WTC11 (cell line): ENCODE data around the gene ONECUT2. TPM values are rescaled to one million over a fixed set of nuclear protein-coding genes. Genes with fewer than 3 reads are reported as not detected.

Experiments
- ATAC-seq: fragments of 200-7000 bp; cut with Tn5 transposase; 2 replicates; pipeline ENCODE4 v1.10.0; 2021; ENCODE audit warnings: mild to moderate bottlenecking, moderate library complexity
- CTCF ChIA-PET: fragments of 300-600 bp; sonication (Branson Sonifier 250); formaldehyde crosslinking; loops from one replicate; lab custom pipeline; 2021; ENCODE audit warnings: antibody characterized with exemption; lab: Charles Lee
- POLR2A ChIA-PET: fragments of 350-600 bp; sonication (Branson Sonifier 250); formaldehyde crosslinking; loops from one replicate; lab custom pipeline; 2021; ENCODE audit warnings: antibody characterized with exemption; lab: Charles Lee
- DNase-seq: peaks from one replicate; pipeline ENCODE4 v3.0.0; 2021; ENCODE audit warnings: low spot score
- H3K27ac Mint-ChIP-seq: 2 replicates; pipeline ENCODE4 v1.8.0; 2021; ENCODE audit warnings: mixed read lengths
- H3K27me3 Mint-ChIP-seq: 2 replicates; pipeline ENCODE4 v1.8.0; 2021; ENCODE audit warnings: low read depth, mild to moderate bottlenecking, moderate library complexity, mixed read lengths
- H3K36me3 Mint-ChIP-seq: 2 replicates; pipeline ENCODE4 v1.8.0; 2021; ENCODE audit warnings: mixed read lengths
- H3K4me1 Mint-ChIP-seq: 2 replicates; pipeline ENCODE4 v1.8.0; 2022; ENCODE audit warnings: mixed read lengths
- H3K4me3 Mint-ChIP-seq: 2 replicates; pipeline ENCODE4 v1.8.0; 2021; ENCODE audit warnings: mild to moderate bottlenecking, moderate library complexity, mixed read lengths
- H3K9me3 Mint-ChIP-seq: 2 replicates; pipeline ENCODE4 v1.8.0; 2021; ENCODE audit warnings: mixed read lengths
- CBFB ChIP-seq: sonication (generic); formaldehyde crosslinking; IDR thresholded peaks from 2 replicates; pipeline ENCODE4 v1.8.1; 2022; ENCODE audit warnings: mild to moderate bottlenecking, low read depth, missing genetic modification reagents
- CREM ChIP-seq: sonication (generic); formaldehyde crosslinking; IDR thresholded peaks from 2 replicates; pipeline ENCODE4 v1.8.1; 2022; ENCODE audit warnings: mild to moderate bottlenecking, missing genetic modification reagents, moderate library complexity
- ETV6 ChIP-seq: sonication (generic); formaldehyde crosslinking; IDR thresholded peaks from 2 replicates; pipeline ENCODE4 v1.8.1; 2022; ENCODE audit warnings: mild to moderate bottlenecking, missing genetic modification reagents
- GABPB1 ChIP-seq: sonication (generic); formaldehyde crosslinking; IDR thresholded peaks from 2 replicates; pipeline ENCODE4 v1.8.1; 2023; ENCODE audit warnings: mild to moderate bottlenecking, missing genetic modification reagents
- GRHL2 ChIP-seq: fragments of 250-450 bp; sonication (Bioruptor Pico); IDR thresholded peaks from 2 replicates; pipeline ENCODE4 v1.8.0; 2022; ENCODE audit warnings: mild to moderate bottlenecking, moderate library complexity; ENCODE audit not compliant: insufficient replicate concordance, severe bottlenecking
- GTF2I ChIP-seq: fragments of 250-450 bp; sonication (Bioruptor Pico); conservative IDR thresholded peaks from 2 replicates; pipeline ENCODE4 v1.4.0; 2021; ENCODE audit warnings: mild to moderate bottlenecking
- IRF1 ChIP-seq: sonication (generic); formaldehyde crosslinking; IDR thresholded peaks from 2 replicates; pipeline ENCODE4 v1.8.0; 2023; ENCODE audit warnings: missing genetic modification reagents
- MLX ChIP-seq: sonication (generic); formaldehyde crosslinking; IDR thresholded peaks from 2 replicates; pipeline ENCODE4 v1.8.1; 2023; ENCODE audit warnings: mild to moderate bottlenecking, missing genetic modification reagents, moderate library complexity
- RORB ChIP-seq: fragments of 250-450 bp; sonication (Bioruptor Pico); IDR thresholded peaks from 2 replicates; pipeline ENCODE4 v1.9.0; 2021; ENCODE audit warnings: mild to moderate bottlenecking
- SMAD4 ChIP-seq: sonication (generic); formaldehyde crosslinking; IDR thresholded peaks from 2 replicates; pipeline ENCODE4 v1.8.0; 2022; ENCODE audit warnings: mild to moderate bottlenecking, missing genetic modification reagents
- SP1 ChIP-seq: sonication (generic); formaldehyde crosslinking; conservative IDR thresholded peaks from 2 replicates; pipeline ENCODE4 v1.8.1; 2022; ENCODE audit warnings: missing genetic modification reagents
- ZNF232 ChIP-seq: sonication (generic); formaldehyde crosslinking; IDR thresholded peaks from 2 replicates; pipeline ENCODE4 v1.8.0; 2022; ENCODE audit warnings: mild to moderate bottlenecking, missing genetic modification reagents
- ZNF423 ChIP-seq: fragments of 250-450 bp; sonication (Bioruptor Pico); IDR thresholded peaks from 2 replicates; pipeline ENCODE4 v2.1.2; 2022; ENCODE audit warnings: mild to moderate bottlenecking, moderate library complexity
- ZNF671 ChIP-seq: fragments of 250-450 bp; sonication (Bioruptor Pico); IDR thresholded peaks from 2 replicates; pipeline ENCODE4 v1.8.0; 2021; ENCODE audit warnings: mild to moderate bottlenecking
- total RNA-seq: library from RNA; stranded (reverse); gene quantifications from 3 replicates; pipeline ENCODE4 v1.2.3, GENCODE V29; 2021
- TF ChIP-seq, protein P1 (sequence below): sonication (generic); formaldehyde crosslinking; conservative IDR thresholded peaks from 2 replicates; pipeline ENCODE4 v1.8.1; 2022; ENCODE audit warnings: mild to moderate bottlenecking, missing genetic modification reagents
- TF ChIP-seq, protein P2 (sequence below): fragments of 250-450 bp; sonication (Bioruptor Pico); IDR thresholded peaks from 2 replicates; pipeline ENCODE4 v1.8.0; 2021; ENCODE audit warnings: mild to moderate bottlenecking
- TF ChIP-seq, protein P3 (sequence below): sonication (generic); formaldehyde crosslinking; conservative IDR thresholded peaks from 2 replicates; pipeline ENCODE4 v1.8.1; 2023; ENCODE audit warnings: mild to moderate bottlenecking, low read depth, missing genetic modification reagents, moderate library complexity
- TF ChIP-seq, protein P4 (sequence below): sonication (generic); formaldehyde crosslinking; IDR thresholded peaks from 2 replicates; pipeline ENCODE4 v1.8.1; 2023; ENCODE audit warnings: mild to moderate bottlenecking, missing genetic modification reagents, moderate library complexity

Gene ONECUT2
- total RNA-seq, 1 experiment from 2014 or later = 0.87 TPM

- POLR2A ChIA-PET = no interaction called here
- TF ChIP-seq GABPB1 (CRISPR knock-in tag) = no peak
- no peak for TF ChIP-seq CREM
- no peak for TF ChIP-seq ZNF232 (CRISPR knock-in tag)
- TF ChIP-seq, protein P1, sequence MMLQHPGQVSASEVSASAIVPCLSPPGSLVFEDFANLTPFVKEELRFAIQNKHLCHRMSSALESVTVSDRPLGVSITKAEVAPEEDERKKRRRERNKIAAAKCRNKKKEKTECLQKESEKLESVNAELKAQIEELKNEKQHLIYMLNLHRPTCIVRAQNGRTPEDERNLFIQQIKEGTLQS (CRISPR knock-in tag) = no peak
- no peak for TF ChIP-seq RORB (CRISPR knock-in tag)
- TF ChIP-seq, all 79 proteins: peak for 0
- DNase-seq = no peak
- Mint-ChIP-seq H3K4me1 (peaks cover 27% of the 10 kb centered on the region), H3K27me3 (no peaks in the 10 kb centered on the region), H3K27ac (no peak overlapping the region), H3K36me3 (no peaks in the 10 kb centered on the region), H3K4me3 (no peak overlapping the region), H3K9me3 (peaks cover 9% of the 10 kb centered on the region)
- ATAC-seq = no peak; the same call in 1 of the 2 replicates
- CTCF ChIA-PET = no interaction called here
Observed at GRCh38 chr18:57529151-57529550, 94.0 kb downstream of the ONECUT2 start.

DNA sequence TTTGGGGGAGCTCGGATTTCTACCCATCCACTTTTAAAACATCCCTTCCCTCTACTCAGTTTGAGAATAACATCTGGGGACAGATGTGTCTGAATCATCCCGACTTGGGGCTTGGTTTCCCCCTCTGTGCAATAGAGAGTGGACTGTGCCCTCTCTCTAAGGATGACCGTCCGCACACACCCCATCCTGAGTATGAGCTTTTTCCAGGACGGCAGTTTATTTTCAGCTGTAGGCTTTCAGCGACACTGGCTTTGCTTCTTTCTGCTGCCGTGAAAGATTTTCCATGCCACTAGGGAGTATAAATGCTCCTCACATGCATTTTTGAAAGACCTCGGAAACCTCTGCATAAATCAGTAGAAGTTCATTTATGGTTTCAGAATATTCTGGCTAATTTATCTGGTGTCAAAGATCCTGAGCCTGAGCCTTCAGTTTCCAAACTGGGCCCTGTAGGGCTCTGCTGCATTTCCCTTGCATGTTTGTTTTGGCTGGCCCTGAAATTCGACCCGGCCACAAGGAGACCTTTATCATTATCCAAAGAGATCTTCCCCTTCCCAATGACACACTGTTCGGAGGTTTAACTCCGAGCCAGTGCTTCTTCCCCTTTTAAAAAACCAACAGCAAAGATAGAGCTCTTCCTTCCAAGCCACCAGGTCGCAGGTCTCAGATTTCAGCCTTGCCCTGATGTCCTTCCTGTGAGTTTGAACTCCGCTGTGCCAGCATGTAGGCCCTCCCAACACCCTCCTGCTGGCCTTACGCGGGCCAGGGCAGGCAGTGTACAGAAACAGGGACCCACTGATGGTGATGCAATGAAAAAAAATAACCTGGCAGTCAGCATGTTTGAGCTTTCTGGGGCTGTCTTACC lies 98.1 kb downstream of the ONECUT2 start:
- POLR2A ChIA-PET = no interaction called here
- H3K4me3 Mint-ChIP-seq = no peak overlapping the region
- ATAC-seq = peak; percentile 84
- H3K27ac Mint-ChIP-seq = peak overlapping the region; percentile 97
- no peaks in the 10 kb centered on the region for H3K27me3 Mint-ChIP-seq
- TF ChIP-seq CBFB (CRISPR knock-in tag) = no peak
- TF ChIP-seq GABPB1 (CRISPR knock-in tag) = peak; percentile 39; the same call in 1 of the 2 replicates
- TF ChIP-seq ETV6 (CRISPR knock-in tag) = 0 out of 2 replicates have a peak, but pooled peaks have one; percentile 30
- H3K4me1 Mint-ChIP-seq = peaks cover 31% of the 10 kb centered on the region
- H3K36me3 Mint-ChIP-seq = no peaks in the 10 kb centered on the region
- peak; percentile 33 for DNase-seq
- CTCF ChIA-PET = interaction anchor here (0.6 to 2.2 kb wide), 8 partner anchors 9 to 535 kb away, joined by 3 to 14 read pairs (median 3); no protein-coding TSS in a partner anchor
- no peaks in the 10 kb centered on the region for H3K9me3 Mint-ChIP-seq

DNA sequence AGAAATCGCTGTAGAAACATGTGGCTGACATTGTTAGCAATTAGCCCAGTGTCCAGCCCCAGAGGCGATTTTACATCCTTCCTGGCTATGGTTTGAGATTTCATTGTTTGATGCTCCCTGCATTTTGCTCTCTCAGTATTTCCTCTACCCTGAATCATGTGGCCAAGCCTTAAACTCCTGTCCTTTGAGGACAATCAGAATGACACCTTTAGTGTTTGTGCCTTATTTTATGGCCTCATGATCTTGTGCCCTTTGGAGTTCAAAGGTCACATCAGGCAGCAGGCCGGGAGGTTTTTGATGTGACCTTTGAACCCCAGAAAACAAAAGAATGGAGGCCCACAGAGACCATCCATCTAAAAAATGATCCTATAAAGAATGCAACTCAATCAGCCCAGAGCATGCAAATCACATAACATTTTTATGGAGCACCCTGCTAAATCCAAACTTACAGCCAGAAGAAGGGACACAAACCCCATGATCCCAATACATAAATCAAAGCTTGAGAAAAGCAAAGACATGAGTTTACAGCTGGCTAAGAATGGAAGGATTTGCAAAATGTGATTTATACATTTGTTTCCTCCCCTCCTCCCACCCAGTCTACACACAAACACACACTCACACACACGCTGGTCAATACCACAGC lies 98.8 kb downstream of the ONECUT2 start:
- no peaks in the 10 kb centered on the region for H3K9me3 Mint-ChIP-seq
- H3K4me3 Mint-ChIP-seq = no peak overlapping the region
- TF ChIP-seq GTF2I (CRISPR knock-in tag) (no peak), MLX (CRISPR knock-in tag) (no peak), IRF1 (CRISPR knock-in tag) (no peak)
- TF ChIP-seq, protein P2, sequence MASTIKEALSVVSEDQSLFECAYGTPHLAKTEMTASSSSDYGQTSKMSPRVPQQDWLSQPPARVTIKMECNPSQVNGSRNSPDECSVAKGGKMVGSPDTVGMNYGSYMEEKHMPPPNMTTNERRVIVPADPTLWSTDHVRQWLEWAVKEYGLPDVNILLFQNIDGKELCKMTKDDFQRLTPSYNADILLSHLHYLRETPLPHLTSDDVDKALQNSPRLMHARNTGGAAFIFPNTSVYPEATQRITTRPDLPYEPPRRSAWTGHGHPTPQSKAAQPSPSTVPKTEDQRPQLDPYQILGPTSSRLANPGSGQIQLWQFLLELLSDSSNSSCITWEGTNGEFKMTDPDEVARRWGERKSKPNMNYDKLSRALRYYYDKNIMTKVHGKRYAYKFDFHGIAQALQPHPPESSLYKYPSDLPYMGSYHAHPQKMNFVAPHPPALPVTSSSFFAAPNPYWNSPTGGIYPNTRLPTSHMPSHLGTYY (CRISPR knock-in tag) = no peak
- CTCF ChIA-PET = interaction anchor here (0.6 to 2.2 kb wide), 3 partner anchors 27 to 536 kb away, joined by 3 to 14 read pairs (median 3); no protein-coding TSS in a partner anchor
- POLR2A ChIA-PET = no interaction called here
- H3K36me3 Mint-ChIP-seq = no peaks in the 10 kb centered on the region
- peaks cover 28% of the 10 kb centered on the region for H3K4me1 Mint-ChIP-seq
- no peak for ATAC-seq
- no peak for DNase-seq
- H3K27me3 Mint-ChIP-seq = no peaks in the 10 kb centered on the region
- H3K27ac Mint-ChIP-seq = peak overlapping the region; percentile 97

DNA sequence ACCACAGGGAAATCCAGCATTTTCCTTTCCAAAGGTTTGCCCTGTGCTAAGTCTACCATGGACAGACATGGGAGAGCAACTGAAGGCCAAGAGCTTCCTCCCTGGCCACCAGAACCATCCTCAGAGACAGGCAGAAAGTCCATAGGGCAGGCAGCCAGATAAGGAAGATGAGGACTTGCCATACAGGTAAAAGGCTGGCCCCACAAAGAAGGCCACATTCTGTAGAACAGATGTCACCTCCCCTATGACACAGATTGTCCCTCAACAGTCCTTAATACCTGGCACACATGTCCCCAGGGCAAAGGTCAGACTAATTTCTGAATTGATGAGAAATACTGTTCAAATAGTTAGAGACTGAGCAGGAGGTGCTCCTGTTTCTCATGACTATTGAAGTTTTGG lies 99.3 kb downstream of the ONECUT2 start:
- H3K27me3 Mint-ChIP-seq = no peaks in the 10 kb centered on the region
- H3K9me3 Mint-ChIP-seq = no peaks in the 10 kb centered on the region
- POLR2A ChIA-PET = no interaction called here
- DNase-seq (no peak), ATAC-seq (no peak)
- no peaks in the 10 kb centered on the region for H3K36me3 Mint-ChIP-seq
- H3K4me1 Mint-ChIP-seq = peaks cover 22% of the 10 kb centered on the region
- CTCF ChIA-PET = no interaction called here
- peak overlapping the region; percentile 78 for H3K27ac Mint-ChIP-seq
- H3K4me3 Mint-ChIP-seq = no peak overlapping the region
- TF ChIP-seq SMAD4 (CRISPR knock-in tag) = no peak
- TF ChIP-seq, protein P3, sequence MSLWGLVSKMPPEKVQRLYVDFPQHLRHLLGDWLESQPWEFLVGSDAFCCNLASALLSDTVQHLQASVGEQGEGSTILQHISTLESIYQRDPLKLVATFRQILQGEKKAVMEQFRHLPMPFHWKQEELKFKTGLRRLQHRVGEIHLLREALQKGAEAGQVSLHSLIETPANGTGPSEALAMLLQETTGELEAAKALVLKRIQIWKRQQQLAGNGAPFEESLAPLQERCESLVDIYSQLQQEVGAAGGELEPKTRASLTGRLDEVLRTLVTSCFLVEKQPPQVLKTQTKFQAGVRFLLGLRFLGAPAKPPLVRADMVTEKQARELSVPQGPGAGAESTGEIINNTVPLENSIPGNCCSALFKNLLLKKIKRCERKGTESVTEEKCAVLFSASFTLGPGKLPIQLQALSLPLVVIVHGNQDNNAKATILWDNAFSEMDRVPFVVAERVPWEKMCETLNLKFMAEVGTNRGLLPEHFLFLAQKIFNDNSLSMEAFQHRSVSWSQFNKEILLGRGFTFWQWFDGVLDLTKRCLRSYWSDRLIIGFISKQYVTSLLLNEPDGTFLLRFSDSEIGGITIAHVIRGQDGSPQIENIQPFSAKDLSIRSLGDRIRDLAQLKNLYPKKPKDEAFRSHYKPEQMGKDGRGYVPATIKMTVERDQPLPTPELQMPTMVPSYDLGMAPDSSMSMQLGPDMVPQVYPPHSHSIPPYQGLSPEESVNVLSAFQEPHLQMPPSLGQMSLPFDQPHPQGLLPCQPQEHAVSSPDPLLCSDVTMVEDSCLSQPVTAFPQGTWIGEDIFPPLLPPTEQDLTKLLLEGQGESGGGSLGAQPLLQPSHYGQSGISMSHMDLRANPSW = no peak
- no peak for TF ChIP-seq ZNF671 (CRISPR knock-in tag)
- TF ChIP-seq GRHL2 = no peak
- TF ChIP-seq ZNF423 = no peak
- TF ChIP-seq SP1 = no peak
- TF ChIP-seq, protein P4, sequence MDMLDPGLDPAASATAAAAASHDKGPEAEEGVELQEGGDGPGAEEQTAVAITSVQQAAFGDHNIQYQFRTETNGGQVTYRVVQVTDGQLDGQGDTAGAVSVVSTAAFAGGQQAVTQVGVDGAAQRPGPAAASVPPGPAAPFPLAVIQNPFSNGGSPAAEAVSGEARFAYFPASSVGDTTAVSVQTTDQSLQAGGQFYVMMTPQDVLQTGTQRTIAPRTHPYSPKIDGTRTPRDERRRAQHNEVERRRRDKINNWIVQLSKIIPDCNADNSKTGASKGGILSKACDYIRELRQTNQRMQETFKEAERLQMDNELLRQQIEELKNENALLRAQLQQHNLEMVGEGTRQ (CRISPR knock-in tag) = no peak
